ENCODE data around the gene MED23. TPM values are rescaled to one million over a fixed set of nuclear protein-coding genes. Genes with fewer than 3 reads are reported as not detected.

MED23 gene
- total RNA-seq, 1 donor from 2014 or later: 38.8 TPM

DNA sequence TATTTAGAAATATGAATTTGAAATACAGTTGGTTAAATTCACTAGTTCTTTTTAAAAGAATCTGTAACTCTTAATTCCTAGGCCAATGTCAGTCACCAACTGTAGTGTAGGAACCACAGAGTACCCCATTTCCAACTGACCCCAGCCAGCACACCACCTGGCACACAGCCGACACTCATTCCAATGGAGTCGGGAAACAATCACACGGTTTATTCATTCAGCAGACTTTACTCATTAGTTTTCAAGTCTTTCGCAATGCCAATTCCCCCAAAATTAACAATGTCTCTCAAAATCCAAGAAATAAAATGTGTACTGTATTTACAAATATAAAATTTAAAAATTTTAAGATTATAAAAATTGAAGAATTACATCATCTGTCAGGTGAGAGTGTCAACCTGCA is 41.5 kb downstream of the MED23 start:
- Mint-ChIP-seq H3K9me3 (ENCODE audit: unreplicated experiment) (no peaks in the 10 kb centered on the region), H3K4me1 (ENCODE audit: low read depth, unreplicated experiment) (no peaks in the 10 kb centered on the region), H3K36me3 (ENCODE audit: unreplicated experiment) (no peaks in the 10 kb centered on the region), H3K27ac (ENCODE audit: unreplicated experiment) (no peak overlapping the region), H3K27me3 (ENCODE audit: unreplicated experiment) (no peaks in the 10 kb centered on the region), H3K4me3 (ENCODE audit: unreplicated experiment) (no peak overlapping the region)
- no peak for DNase-seq
- TF ChIP-seq, protein P1, sequence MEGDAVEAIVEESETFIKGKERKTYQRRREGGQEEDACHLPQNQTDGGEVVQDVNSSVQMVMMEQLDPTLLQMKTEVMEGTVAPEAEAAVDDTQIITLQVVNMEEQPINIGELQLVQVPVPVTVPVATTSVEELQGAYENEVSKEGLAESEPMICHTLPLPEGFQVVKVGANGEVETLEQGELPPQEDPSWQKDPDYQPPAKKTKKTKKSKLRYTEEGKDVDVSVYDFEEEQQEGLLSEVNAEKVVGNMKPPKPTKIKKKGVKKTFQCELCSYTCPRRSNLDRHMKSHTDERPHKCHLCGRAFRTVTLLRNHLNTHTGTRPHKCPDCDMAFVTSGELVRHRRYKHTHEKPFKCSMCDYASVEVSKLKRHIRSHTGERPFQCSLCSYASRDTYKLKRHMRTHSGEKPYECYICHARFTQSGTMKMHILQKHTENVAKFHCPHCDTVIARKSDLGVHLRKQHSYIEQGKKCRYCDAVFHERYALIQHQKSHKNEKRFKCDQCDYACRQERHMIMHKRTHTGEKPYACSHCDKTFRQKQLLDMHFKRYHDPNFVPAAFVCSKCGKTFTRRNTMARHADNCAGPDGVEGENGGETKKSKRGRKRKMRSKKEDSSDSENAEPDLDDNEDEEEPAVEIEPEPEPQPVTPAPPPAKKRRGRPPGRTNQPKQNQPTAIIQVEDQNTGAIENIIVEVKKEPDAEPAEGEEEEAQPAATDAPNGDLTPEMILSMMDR (IDR thresholded peaks at IDR 0.05; ENCODE audit: partially characterized antibody, unreplicated experiment): no peak

DNA sequence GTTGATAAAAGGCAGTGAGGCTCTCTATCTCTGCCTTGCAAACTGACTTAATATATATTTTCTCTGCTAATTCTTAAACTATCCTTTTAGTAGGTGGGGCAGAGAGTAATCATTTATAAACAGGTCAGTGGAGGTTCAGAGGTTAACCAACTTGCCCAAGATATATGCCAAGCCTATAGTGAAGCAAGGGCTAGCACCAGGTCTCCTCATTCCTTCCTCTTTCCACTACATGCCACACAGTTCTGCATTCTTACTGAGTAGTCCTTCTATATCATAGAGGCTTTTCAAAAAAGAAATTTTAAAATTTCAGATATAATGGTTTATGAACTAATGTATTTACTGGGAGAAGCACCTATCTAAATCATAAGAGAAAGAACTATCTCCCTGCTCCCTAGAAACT is 46.5 kb downstream of the MED23 start:
- H3K4me1 Mint-ChIP-seq (ENCODE audit: low read depth, unreplicated experiment): no peaks in the 10 kb centered on the region
- TF ChIP-seq, protein P1 (IDR thresholded peaks at IDR 0.05; ENCODE audit: partially characterized antibody, unreplicated experiment): no peak
- no peaks in the 10 kb centered on the region for H3K27me3 Mint-ChIP-seq (ENCODE audit: unreplicated experiment)
- H3K9me3 Mint-ChIP-seq (ENCODE audit: unreplicated experiment): no peaks in the 10 kb centered on the region
- H3K4me3 Mint-ChIP-seq (ENCODE audit: unreplicated experiment): no peak overlapping the region
- DNase-seq: no peak
- no peak overlapping the region for H3K27ac Mint-ChIP-seq (ENCODE audit: unreplicated experiment)
- no peaks in the 10 kb centered on the region for H3K36me3 Mint-ChIP-seq (ENCODE audit: unreplicated experiment)

DNA sequence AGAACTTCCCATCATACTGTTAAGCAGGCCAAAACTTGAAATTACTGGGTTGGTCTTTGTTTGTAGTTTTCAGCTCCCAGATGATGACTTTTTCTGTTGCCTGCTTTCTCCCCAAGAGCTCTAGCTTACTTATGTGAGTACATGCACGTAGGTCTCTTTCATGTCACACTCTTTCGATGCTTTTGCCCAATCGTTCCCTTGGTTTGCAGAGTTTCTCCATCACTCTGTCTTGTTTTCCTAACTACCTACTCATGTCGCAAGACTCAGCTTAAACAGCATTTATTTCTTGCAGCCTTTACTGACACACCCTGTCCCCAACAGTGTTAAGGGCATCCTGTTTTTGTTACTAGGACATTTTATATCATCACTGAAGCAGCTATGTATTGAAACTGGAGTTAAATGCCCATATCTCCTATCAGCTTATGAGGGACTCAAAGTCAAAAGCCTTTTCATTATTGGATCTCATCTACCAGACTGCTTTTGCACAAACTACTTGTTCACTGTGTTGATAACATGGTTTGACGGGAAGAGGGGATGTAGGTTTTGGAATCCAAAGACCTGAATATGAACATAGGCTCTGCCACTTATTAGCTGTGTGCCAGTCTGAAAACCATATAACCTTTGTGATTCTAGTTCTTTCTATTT is 52.1 kb downstream of the MED23 start:
- no peaks in the 10 kb centered on the region for H3K4me1 Mint-ChIP-seq (ENCODE audit: low read depth, unreplicated experiment)
- no peak for DNase-seq
- no peaks in the 10 kb centered on the region for H3K27me3 Mint-ChIP-seq (ENCODE audit: unreplicated experiment)
- H3K9me3 Mint-ChIP-seq (ENCODE audit: unreplicated experiment): no peaks in the 10 kb centered on the region
- H3K27ac Mint-ChIP-seq (ENCODE audit: unreplicated experiment): no peak overlapping the region
- TF ChIP-seq, protein P1 (IDR thresholded peaks at IDR 0.05; ENCODE audit: partially characterized antibody, unreplicated experiment): no peak
- no peaks in the 10 kb centered on the region for H3K36me3 Mint-ChIP-seq (ENCODE audit: unreplicated experiment)
- no peak overlapping the region for H3K4me3 Mint-ChIP-seq (ENCODE audit: unreplicated experiment)

DNA sequence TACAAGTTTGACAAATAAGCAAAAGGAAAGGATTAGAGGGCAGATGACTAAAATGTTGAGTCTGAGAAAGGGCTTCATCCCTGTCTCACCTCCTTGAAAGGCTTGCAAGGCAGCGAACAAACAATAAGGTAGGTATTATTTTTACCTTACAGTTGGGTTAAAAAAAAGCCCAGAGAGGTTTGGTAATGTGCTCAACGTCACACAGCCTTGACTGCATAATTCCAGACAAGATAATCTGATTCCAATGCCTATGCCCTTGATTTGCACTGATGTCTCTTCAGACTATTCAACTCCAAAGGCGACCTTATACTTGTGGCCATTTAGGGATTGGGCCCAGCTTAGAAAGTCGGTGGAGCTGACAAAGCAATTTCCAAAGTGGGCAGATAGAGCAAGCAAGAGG is 53.4 kb downstream of the MED23 start:
- H3K4me3 Mint-ChIP-seq (ENCODE audit: unreplicated experiment): no peak overlapping the region
- H3K27ac Mint-ChIP-seq (ENCODE audit: unreplicated experiment): no peak overlapping the region
- peaks cover 1% of the 10 kb centered on the region for H3K9me3 Mint-ChIP-seq (ENCODE audit: unreplicated experiment)
- no peaks in the 10 kb centered on the region for H3K36me3 Mint-ChIP-seq (ENCODE audit: unreplicated experiment)
- DNase-seq: no peak
- TF ChIP-seq, protein P1 (IDR thresholded peaks at IDR 0.05; ENCODE audit: partially characterized antibody, unreplicated experiment): no peak
- no peaks in the 10 kb centered on the region for H3K4me1 Mint-ChIP-seq (ENCODE audit: low read depth, unreplicated experiment)
- H3K27me3 Mint-ChIP-seq (ENCODE audit: unreplicated experiment): no peaks in the 10 kb centered on the region

DNA sequence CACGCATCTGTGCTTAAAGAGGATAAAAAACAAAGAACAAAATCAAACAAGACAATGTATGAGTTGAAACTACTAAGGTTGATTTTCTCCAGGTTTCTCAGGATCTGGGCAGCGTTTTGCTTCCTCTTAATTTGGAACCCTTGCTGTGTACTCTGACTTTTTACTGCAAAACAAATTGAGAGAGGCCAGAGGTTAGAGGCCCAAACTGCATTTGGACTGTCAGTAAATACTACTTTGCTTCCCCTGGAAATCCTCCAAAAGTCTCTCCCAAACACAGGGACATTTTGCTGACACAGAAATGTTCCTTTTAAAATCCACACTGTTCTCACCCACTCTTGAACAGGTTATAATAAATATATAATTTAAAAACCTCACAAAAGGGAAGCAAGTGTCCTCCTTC is 53.9 kb downstream of the MED23 start:
- TF ChIP-seq, protein P1 (IDR thresholded peaks at IDR 0.05; ENCODE audit: partially characterized antibody, unreplicated experiment): no peak
- no peak for DNase-seq
- no peaks in the 10 kb centered on the region for H3K36me3 Mint-ChIP-seq (ENCODE audit: unreplicated experiment)
- H3K4me3 Mint-ChIP-seq (ENCODE audit: unreplicated experiment): no peak overlapping the region
- no peaks in the 10 kb centered on the region for H3K27me3 Mint-ChIP-seq (ENCODE audit: unreplicated experiment)
- H3K9me3 Mint-ChIP-seq (ENCODE audit: unreplicated experiment): peaks cover 1% of the 10 kb centered on the region
- H3K4me1 Mint-ChIP-seq (ENCODE audit: low read depth, unreplicated experiment): no peaks in the 10 kb centered on the region
- H3K27ac Mint-ChIP-seq (ENCODE audit: unreplicated experiment): no peak overlapping the region

Data from glutamatergic neuron (in vitro differentiated cells).